Measurements from ENCODE around the gene APOL1. TPM values are rescaled to one million over a fixed set of nuclear protein-coding genes. Genes with fewer than 3 reads are reported as not detected.
"Not testable (repeated sequence)": the region's sequence is repeated elsewhere in the genome, so short reads cannot be mapped to it uniquely, and the experiment has no call there.

The APOL1 gene
- total RNA-seq, 2 donors from 2014 or later, result 19.6 to 22.9 TPM

DNA sequence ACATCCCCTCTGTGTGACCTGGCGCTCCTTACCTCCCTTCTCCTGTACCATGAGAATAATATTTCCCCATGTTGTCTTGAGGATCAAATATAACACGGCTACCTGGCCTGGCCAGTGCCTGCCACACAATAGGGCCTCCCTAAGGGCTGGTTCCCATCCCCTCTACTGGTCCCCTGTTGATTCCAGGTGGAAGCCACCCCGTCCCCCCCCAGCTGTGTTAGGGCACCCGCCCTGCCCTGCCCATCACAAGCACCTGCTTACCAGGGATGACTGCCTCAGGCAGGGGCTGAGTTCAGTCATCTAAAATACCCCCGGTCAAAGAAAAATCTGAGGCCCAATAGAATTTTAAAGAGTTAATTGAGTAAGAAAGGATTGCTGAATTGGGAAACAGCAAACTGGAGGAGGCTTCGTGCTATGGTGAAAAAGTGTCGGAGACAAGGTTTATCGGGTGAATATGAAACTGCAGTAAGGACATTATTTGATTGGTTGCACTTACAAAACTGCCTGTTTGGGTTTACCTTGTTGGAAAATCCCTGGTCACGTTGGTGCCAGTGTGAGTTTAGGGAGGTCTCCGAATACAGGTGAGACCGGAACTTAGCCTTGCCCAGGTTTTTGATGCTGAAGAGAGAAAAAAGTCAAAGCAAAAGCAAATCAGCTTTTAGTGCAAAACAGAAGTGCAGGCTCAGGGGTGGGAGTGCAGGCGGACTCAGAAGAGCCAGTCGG lies 5.2 kb downstream of the APOL1 start:
- TF ChIP-seq, protein P1, sequence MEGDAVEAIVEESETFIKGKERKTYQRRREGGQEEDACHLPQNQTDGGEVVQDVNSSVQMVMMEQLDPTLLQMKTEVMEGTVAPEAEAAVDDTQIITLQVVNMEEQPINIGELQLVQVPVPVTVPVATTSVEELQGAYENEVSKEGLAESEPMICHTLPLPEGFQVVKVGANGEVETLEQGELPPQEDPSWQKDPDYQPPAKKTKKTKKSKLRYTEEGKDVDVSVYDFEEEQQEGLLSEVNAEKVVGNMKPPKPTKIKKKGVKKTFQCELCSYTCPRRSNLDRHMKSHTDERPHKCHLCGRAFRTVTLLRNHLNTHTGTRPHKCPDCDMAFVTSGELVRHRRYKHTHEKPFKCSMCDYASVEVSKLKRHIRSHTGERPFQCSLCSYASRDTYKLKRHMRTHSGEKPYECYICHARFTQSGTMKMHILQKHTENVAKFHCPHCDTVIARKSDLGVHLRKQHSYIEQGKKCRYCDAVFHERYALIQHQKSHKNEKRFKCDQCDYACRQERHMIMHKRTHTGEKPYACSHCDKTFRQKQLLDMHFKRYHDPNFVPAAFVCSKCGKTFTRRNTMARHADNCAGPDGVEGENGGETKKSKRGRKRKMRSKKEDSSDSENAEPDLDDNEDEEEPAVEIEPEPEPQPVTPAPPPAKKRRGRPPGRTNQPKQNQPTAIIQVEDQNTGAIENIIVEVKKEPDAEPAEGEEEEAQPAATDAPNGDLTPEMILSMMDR (IDR thresholded peaks at IDR 0.05), result no peak
- TF ChIP-seq POLR2A (IDR thresholded peaks at IDR 0.05), result no peak
- TF ChIP-seq POLR2AphosphoS5 (IDR thresholded peaks at IDR 0.05), result no peak
- WGBS, result 85% methylated on average over 13 of the region's 13 CpGs
- DNase-seq (ENCODE audit: low spot score), result no peak
- Histone ChIP-seq H3K4me1 (replicated peaks) (peaks cover 3% of the 10 kb centered on the region), H3K27ac (peak overlapping the region in 1 of 2 donors; percentile 13), H3K4me3 (no peak overlapping the region), H3K9me3 (no peaks in the 10 kb centered on the region), H3K27me3 (replicated peaks; ENCODE audit: insufficient read depth) (no peaks in the 10 kb centered on the region), H3K36me3 (no peaks in the 10 kb centered on the region)
- intact Hi-C loops (cut with DNase I), result no loop called here

DNA sequence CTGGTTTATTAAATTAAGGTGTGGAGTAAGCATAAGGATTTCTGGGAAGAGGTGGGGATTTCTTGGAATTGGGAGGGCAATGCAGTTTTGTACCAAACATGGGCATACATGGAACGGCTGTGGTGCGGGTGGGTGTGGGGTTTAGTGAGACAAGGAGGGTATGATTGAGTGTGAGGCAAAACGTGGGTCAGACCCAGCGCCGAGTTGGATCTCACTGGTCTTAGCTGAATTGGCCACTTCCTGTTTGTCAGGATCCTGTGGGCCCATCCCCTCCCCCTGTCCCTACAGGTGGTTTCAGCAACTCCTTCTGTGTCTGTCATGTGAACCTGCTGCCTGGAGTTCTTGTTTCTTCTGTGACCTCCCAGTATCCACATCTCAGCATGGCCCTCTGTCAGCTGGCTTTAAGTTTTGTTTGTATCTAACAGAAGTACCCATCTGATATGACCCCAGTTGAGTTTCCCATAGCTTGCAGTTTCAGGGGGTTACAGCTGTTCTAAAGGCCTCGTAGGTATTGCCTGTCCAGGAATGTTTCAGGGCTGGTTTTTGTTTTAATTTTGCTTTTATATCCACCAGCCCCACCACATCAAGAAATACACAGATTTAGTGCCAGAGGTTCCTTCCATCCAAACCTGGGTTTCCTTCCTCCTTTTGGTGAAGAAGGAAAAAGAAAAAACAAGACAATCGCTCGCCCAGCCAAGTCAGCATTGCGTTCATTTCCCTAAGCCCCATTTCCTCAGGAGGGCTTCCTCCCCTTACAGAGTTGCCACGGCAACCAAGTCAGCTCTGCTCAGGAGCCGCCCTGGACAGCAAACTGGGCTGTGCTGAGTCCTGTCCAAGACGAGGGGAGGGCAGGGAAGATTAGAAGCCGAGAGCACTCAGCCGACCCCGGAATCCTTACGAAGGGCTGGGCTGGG lies 6.0 kb downstream of the APOL1 start:
- H3K4me1 ChIP-seq (replicated peaks), result peaks cover 3% of the 10 kb centered on the region
- H3K9me3 ChIP-seq, result no peaks in the 10 kb centered on the region
- no peaks in the 10 kb centered on the region for H3K36me3 ChIP-seq
- no peak for DNase-seq (ENCODE audit: low spot score)
- H3K27me3 ChIP-seq (replicated peaks; ENCODE audit: insufficient read depth), result no peaks in the 10 kb centered on the region
- H3K4me3 ChIP-seq, result no peak overlapping the region
- H3K27ac ChIP-seq, result peak overlapping the region; percentile 13 to 33
- TF ChIP-seq POLR2AphosphoS5 (IDR thresholded peaks at IDR 0.05) (no peak), POLR2A (IDR thresholded peaks at IDR 0.05) (no peak)
- TF ChIP-seq, protein P1 (IDR thresholded peaks at IDR 0.05), result no peak
- 37% methylated on average over 16 of the region's 16 CpGs for WGBS
- intact Hi-C loops (cut with DNase I), result no loop called here

DNA sequence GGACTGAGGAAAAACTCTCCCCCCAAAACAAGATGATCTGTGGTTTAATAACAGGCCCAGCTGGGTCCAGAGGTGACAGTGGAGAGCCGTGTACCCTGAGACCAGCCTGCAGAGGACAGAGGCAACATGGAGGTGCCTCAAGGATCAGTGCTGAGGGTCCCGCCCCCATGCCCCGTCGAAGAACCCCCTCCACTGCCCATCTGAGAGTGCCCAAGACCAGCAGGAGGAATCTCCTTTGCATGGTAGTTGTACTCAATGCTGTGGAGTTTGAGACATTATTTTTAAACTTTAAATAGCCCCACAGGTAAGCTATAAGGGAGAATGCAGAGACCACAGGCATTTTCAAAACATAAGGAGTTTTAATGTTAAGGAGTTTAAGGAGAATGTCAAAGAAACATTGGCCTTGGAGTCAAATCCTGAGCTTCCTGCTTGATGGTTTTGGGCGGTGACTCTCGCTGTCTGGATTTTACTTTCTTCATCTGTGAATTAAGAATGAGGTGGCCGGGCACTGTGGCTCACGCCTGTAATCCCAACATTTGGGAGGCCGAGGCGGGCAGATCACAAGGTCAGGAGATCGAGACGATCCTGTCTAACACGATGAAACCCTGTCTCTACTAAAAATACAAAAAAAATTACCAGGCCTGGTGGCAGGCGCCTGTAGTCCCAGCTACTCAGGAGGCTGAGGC lies 6.8 kb downstream of the APOL1 start:
- Histone ChIP-seq H3K27ac (peak overlapping the region; percentile 13 to 33), H3K36me3 (no peaks in the 10 kb centered on the region), H3K4me1 (replicated peaks) (peaks cover 3% of the 10 kb centered on the region), H3K27me3 (replicated peaks; ENCODE audit: insufficient read depth) (no peaks in the 10 kb centered on the region), H3K4me3 (no peak overlapping the region), H3K9me3 (no peaks in the 10 kb centered on the region)
- intact Hi-C loops (cut with DNase I), result no loop called here
- TF ChIP-seq, protein P1 (IDR thresholded peaks at IDR 0.05), result no peak
- TF ChIP-seq POLR2A (IDR thresholded peaks at IDR 0.05) (no peak), POLR2AphosphoS5 (IDR thresholded peaks at IDR 0.05) (no peak)
- no peak for DNase-seq (ENCODE audit: low spot score)
- 69% methylated on average over 14 of the region's 14 CpGs for WGBS

DNA sequence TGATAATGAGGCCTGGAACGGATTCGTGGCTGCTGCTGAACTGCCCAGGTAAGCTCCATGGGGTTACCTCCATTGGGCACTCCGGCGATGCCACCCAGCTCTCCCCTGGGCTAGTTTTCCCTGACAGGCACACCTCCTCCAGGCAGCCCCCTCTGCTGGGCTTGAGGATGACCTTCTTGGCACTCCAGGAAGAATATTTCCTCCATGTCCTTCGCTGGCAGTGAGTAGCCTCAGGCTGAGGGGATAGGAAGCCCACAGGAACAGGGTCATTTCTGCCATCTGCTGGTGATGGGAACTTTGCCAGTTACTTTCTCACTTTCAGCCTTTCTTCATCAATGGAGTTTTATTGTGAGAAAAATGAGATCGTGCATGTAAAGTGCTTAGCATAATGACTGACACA lies 8.7 kb downstream of the APOL1 start:
- DNase-seq (ENCODE audit: low spot score); H3K27ac ChIP-seq; intact Hi-C loops (cut with DNase I): not testable (repeated sequence)

DNA sequence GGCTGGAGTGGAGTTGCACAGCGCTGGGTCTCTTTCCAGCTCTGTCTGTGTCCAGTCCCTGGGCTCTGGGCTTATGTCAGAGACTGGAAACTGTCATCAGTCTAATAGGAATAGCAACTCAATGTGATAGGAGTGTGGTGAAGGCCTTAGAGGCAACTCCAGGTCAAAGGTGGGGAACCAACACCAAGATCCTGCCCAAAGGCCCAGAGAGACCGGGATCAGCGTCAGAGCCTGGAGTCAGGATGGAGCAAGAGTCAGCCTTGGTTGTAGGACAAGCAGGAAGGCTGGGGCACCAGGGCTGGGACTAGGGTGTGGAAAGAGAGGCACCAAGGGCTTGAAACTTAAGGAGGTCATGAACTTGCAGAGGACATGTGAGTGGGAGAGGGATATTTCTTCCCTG lies 9.4 kb downstream of the APOL1 start:
- H3K4me1 ChIP-seq (replicated peaks); H3K4me3 ChIP-seq; intact Hi-C loops (cut with DNase I); H3K36me3 ChIP-seq; H3K9me3 ChIP-seq; H3K27me3 ChIP-seq (replicated peaks; ENCODE audit: insufficient read depth); DNase-seq (ENCODE audit: low spot score); H3K27ac ChIP-seq: not testable (repeated sequence)
- WGBS, result 91% methylated on average over 3 of the region's 3 CpGs

More for the DNA sequence above, 8.7 kb downstream of the APOL1 start:
- not testable (repeated sequence) for H3K36me3 ChIP-seq; H3K9me3 ChIP-seq; H3K27me3 ChIP-seq (replicated peaks; ENCODE audit: insufficient read depth); H3K4me3 ChIP-seq; H3K4me1 ChIP-seq (replicated peaks)
- WGBS, result 89% methylated on average over 6 of the region's 6 CpGs

DNA sequence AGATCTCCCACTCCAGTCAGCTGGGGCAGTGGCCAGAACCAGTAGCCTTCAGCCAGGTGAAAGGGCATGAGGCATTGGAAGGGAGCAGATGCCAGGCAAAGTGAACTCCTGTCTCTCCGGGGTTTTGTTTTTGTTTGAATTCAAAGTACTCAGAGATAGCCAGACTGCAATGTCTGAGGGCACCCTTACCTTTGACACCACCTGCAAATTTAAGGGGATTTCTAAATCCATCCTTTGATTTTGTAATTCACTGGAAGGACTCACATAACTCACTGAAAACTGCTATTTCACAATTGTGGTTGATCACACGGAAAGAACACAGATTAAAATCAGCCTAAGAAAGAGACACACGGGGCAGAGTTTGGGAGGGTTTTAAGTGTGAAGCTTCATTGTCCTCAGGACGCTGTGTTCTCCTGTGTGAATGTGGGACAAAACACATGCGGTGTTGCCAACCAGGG lies 10.3 kb downstream of the APOL1 start:
- intact Hi-C loops (cut with DNase I); H3K9me3 ChIP-seq; H3K4me3 ChIP-seq; H3K4me1 ChIP-seq (replicated peaks); DNase-seq (ENCODE audit: low spot score); H3K27me3 ChIP-seq (replicated peaks; ENCODE audit: insufficient read depth); H3K36me3 ChIP-seq: not testable (repeated sequence)
- peak overlapping the region in 1 of 2 donors; percentile 6 for H3K27ac ChIP-seq
- 28% methylated on average over 5 of the region's 5 CpGs for WGBS

DNA sequence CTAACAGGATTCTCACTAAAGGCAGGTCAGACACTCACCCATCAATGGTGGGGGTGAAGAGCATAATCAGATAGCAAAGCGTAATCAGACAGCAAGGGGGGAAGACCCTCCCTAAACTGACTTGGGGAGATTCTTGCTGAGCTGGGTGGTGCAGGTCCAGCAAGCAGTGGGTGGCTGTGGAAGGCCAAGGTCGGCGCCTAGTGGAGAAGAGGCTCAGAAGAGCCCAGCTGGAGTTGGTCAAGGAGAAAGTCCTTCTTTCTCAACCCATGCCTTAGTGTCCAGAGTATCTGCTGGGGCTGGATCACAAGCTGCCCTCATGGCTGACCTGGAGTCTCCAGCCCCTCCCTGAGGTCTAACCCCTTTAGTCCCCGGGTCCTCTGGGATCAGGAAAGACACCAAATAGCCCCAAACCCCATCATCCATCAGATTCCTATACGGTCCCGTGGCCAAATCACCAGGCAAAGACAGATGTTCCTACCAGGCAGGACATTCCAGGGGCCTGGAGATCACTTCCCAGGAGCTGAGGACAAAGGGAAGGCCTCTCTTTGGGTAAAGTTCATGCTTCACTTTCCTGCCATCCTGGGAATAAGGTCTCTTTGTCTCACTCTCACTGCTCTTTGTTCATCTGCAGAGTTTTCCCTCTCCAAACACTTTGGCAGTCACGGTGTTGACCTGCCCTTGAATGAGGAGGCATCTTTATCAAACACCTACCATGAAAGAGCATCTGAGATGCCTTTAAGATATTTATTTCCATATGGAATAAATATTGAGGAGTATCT lies 11.1 kb downstream of the APOL1 start:
- H3K36me3 ChIP-seq; H3K9me3 ChIP-seq; intact Hi-C loops (cut with DNase I); H3K4me3 ChIP-seq; H3K4me1 ChIP-seq (replicated peaks); DNase-seq (ENCODE audit: low spot score); H3K27me3 ChIP-seq (replicated peaks; ENCODE audit: insufficient read depth): not testable (repeated sequence)
- peak overlapping the region; percentile 6 to 57 for H3K27ac ChIP-seq
- 75% methylated on average over 7 of the region's 7 CpGs for WGBS

Data from prostate gland (tissue), 2 donors.